BE2C (cell line): ENCODE measurements around the gene CORO2A.

Experiments used
- DNase-seq: peaks from one replicate; pipeline ENCODE4 v3.0.0-alpha.2; 2020
- H3K27me3 ChIP-seq: fragments of 250-450 bp; sonication (Bioruptor Pico); 2 replicates; pipeline ENCODE4 v1.5.1; 2020; ENCODE audit warnings: mild to moderate bottlenecking
- H3K36me3 ChIP-seq: fragments of 250-450 bp; sonication (Bioruptor Pico); 2 replicates; pipeline ENCODE4 v1.5.1; 2020; ENCODE audit warnings: mild to moderate bottlenecking
- H3K4me1 ChIP-seq: fragments of 250-450 bp; sonication (Bioruptor Pico); 2 replicates; pipeline ENCODE4 v1.5.1; 2020
- H3K4me3 ChIP-seq: 2 replicates; pipeline ENCODE4 v1.5.1; 2011; ENCODE audit warnings: low read depth, low read length
- H3K9me3 ChIP-seq: fragments of 250-450 bp; sonication (Bioruptor Pico); 2 replicates; pipeline ENCODE4 v1.5.1; 2020
- TF ChIP-seq, protein P1 (sequence below): IDR thresholded peaks from 2 replicates; pipeline ENCODE4 v1.5.1; 2012; ENCODE audit warnings: mild to moderate bottlenecking, low read depth, low read length

The CORO2A gene

DNA sequence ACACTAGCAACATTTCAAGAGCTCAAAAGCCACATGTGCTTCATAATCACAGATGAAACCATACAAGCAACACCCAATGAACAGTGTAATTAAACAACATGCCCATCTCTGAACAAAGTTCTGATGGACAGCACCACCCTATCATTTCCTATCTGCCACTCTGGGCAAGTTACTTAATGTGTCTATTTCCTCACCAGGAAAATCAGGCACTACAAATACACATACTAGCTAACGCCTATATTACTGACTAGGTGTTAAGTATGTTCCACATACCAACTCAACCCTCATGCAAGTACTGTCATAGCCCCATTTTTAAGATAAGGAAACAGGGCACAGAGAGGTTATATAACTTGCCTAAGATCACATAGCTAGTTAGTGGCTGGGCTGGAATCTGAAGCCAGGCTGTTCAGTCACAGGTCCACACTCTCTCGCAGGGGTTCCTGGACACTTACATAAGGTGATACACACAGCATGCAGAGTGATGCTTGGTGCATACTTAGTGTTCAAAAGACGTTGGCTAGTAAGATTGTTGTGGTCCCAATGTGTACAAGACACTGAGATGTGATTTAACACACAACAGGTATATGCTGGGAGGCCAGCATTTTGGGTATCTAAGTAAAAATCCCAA, 24.2 kb downstream of the CORO2A start:
- H3K9me3 ChIP-seq, result no peaks in the 10 kb centered on the region
- H3K27me3 ChIP-seq, result no peaks in the 10 kb centered on the region
- TF ChIP-seq, protein P1, sequence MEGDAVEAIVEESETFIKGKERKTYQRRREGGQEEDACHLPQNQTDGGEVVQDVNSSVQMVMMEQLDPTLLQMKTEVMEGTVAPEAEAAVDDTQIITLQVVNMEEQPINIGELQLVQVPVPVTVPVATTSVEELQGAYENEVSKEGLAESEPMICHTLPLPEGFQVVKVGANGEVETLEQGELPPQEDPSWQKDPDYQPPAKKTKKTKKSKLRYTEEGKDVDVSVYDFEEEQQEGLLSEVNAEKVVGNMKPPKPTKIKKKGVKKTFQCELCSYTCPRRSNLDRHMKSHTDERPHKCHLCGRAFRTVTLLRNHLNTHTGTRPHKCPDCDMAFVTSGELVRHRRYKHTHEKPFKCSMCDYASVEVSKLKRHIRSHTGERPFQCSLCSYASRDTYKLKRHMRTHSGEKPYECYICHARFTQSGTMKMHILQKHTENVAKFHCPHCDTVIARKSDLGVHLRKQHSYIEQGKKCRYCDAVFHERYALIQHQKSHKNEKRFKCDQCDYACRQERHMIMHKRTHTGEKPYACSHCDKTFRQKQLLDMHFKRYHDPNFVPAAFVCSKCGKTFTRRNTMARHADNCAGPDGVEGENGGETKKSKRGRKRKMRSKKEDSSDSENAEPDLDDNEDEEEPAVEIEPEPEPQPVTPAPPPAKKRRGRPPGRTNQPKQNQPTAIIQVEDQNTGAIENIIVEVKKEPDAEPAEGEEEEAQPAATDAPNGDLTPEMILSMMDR, result no peak
- no peak for DNase-seq
- peak overlapping the region; percentile 25 for H3K4me3 ChIP-seq
- H3K36me3 ChIP-seq, result no peaks in the 10 kb centered on the region
- peaks cover 62% of the 10 kb centered on the region for H3K4me1 ChIP-seq

DNA sequence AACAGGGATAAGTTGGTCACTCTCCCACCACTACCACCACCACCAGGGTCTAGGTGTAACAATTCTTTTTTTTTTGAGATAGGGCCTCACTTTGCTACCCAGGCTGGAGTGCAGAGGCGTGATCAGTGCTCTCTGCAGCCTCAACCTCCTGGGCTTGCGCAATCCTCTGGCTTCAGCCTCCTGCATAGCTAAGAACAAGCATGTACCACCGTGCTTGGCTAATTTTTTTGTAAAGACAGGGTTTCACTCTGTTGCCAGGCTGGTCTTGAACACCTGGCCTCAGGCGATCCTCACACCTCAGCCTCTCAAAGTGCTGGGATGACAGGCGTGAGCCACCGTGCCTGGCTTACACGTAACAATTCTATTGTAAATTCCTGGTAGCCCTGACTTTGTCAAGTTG, 27.5 kb downstream of the CORO2A start:
- H3K27me3 ChIP-seq, result no peaks in the 10 kb centered on the region
- no peak overlapping the region for H3K4me3 ChIP-seq
- no peaks in the 10 kb centered on the region for H3K9me3 ChIP-seq
- H3K4me1 ChIP-seq, result peaks cover 36% of the 10 kb centered on the region
- TF ChIP-seq, protein P1, result no peak
- H3K36me3 ChIP-seq, result no peaks in the 10 kb centered on the region
- DNase-seq, result no peak

DNA sequence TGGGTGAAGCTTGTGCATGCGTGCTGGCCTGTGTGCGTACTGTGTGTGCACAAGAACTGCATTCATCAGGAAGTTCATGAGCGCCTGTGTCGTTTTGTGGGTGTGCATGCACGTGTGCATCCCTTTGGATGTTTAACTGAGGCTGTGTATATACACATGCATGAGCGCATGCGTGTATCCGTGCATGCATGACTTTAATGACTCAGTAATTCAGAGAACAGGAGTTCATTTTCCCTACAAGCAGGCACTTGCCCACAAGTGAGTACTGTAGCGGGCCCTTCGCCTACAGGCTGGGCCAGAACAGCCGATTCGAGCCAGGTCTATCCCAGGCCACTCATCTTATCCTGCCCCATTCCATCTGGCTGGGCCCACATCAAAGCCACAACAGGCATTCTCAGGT, 29.8 kb downstream of the CORO2A start:
- Histone ChIP-seq H3K4me3 (no peak overlapping the region), H3K36me3 (no peaks in the 10 kb centered on the region), H3K27me3 (no peaks in the 10 kb centered on the region), H3K9me3 (no peaks in the 10 kb centered on the region), H3K4me1 (peaks cover 17% of the 10 kb centered on the region)
- DNase-seq, result no peak
- TF ChIP-seq, protein P1, result no peak

DNA sequence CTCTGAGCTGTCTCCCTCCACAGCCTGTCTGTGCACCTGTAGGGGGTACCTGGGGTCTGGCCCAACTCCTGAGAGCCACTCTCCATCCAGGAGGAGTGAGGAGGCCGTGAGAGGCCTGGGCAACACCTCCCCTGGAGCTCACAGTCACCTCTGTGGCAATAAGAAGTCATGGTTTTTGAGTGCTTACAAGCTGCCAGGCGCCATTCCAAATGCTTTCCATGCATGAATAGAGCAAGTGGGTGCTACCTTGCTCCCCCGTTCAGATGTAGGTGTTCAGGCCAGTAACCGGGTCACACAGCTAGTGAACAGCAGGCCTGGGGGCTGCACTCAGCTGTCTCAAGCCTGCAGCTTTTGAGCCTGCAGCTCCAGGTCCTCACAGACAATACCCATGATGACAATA, 30.6 kb downstream of the CORO2A start:
- H3K36me3 ChIP-seq, result peaks cover 3% of the 10 kb centered on the region; the same call in 1 of the 2 replicates
- no peaks in the 10 kb centered on the region for H3K9me3 ChIP-seq
- no peak overlapping the region for H3K4me3 ChIP-seq
- peaks cover 12% of the 10 kb centered on the region for H3K4me1 ChIP-seq
- no peak for DNase-seq
- TF ChIP-seq, protein P1, result no peak
- no peaks in the 10 kb centered on the region for H3K27me3 ChIP-seq

DNA sequence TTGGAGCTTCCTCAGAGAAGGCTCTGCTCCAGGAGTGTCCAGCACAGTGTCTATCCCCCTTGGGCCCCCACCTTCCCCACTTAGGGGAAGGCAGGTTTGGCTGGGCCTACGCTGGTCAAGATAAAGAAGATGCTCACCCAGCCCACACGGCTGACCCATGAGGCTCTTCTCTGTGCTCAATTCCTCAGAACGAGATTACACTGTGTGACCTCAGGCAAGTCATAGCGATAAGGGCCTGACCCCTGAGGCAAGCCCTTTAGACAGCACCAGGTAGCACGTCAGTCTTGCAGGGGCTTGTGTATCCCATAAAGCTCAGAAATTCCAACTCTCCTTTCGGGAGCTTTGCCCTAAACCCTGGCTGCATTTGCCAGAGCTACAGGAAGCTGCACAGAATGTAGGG, 32.6 kb downstream of the CORO2A start:
- DNase-seq, result no peak
- TF ChIP-seq, protein P1, result no peak
- no peaks in the 10 kb centered on the region for H3K9me3 ChIP-seq

DNA sequence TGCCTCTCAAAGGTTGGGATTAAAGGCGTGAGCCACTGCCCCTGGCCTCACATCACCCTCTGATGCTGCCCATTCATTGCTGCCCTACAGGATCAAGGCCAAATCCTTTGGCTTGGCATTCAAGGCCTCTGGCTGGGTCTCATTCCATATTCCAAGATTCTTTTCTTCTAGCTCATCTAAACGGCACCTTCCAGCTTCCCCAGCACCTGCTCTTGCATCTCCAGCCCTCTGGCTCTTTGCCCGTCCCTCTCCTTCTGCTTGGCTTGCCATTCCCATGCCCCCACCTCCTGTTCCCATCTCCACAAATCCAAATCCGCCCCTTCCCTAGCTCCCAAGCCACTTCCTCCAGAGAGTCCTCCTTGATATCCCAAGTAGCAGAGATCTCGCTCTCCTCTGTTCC, 33.1 kb downstream of the CORO2A start:
- no peaks in the 10 kb centered on the region for H3K9me3 ChIP-seq
- H3K4me1 ChIP-seq, result no peaks in the 10 kb centered on the region
- no peak for DNase-seq
- H3K36me3 ChIP-seq, result peaks cover 17% of the 10 kb centered on the region
- TF ChIP-seq, protein P1, result no peak
- no peak overlapping the region for H3K4me3 ChIP-seq
- no peaks in the 10 kb centered on the region for H3K27me3 ChIP-seq

More for the DNA sequence above, 32.6 kb downstream of the CORO2A start:
- peaks cover 14% of the 10 kb centered on the region for H3K36me3 ChIP-seq
- no peaks in the 10 kb centered on the region for H3K27me3 ChIP-seq
- no peak overlapping the region for H3K4me3 ChIP-seq
- H3K4me1 ChIP-seq, result no peaks in the 10 kb centered on the region
